HG02870 (cell line): ENCODE data around the gene GDF2.

Experiments used
- ATAC-seq: cut with Tn5 transposase; IDR thresholded peaks from one replicate; pipeline ENCODE4 v1.9.1; 2021; ENCODE audit warnings: mild to moderate bottlenecking, moderate library complexity; ENCODE audit not compliant: unreplicated experiment

GDF2 gene

GRCh38 chr10:47322300-47323061 lies at the start of gene GDF2:
Gene GDF2 (plus strand): TSS chr10:47322454. CDS start chr10:47322669, 215 bp downstream.
- no peak for ATAC-seq

GRCh38 chr10:47276071-47276470 lies 46.2 kb upstream of the GDF2 start:
- no peak for ATAC-seq

GRCh38 chr10:47276576-47277351 lies 45.5 kb upstream of the GDF2 start:
- no peak for ATAC-seq

- ATAC-seq = no peak
These were observed 44.7 kb upstream of the GDF2 start for GRCh38 chr10:47277352-47278151.

- ATAC-seq = no peak
These were observed 44.1 kb upstream of the GDF2 start for GRCh38 chr10:47278152-47278473.

GRCh38 chr10:47278720-47279119 lies 43.5 kb upstream of the GDF2 start:
- no peak for ATAC-seq

GRCh38 chr10:47279276-47279675 lies 43.0 kb upstream of the GDF2 start:
- ATAC-seq = no peak

- no peak for ATAC-seq
These were observed 40.1 kb upstream of the GDF2 start for GRCh38 chr10:47282005-47282656.

GRCh38 chr10:47282657-47283018 lies 39.6 kb upstream of the GDF2 start:
- no peak for ATAC-seq

- no peak for ATAC-seq
These were observed 39.1 kb upstream of the GDF2 start for GRCh38 chr10:47283101-47283630.

GRCh38 chr10:47283848-47284247 lies 38.4 kb upstream of the GDF2 start:
- no peak for ATAC-seq

GRCh38 chr10:47285381-47286115 lies 36.7 kb upstream of the GDF2 start:
- ATAC-seq = no peak

GRCh38 chr10:47286116-47286505 lies 36.1 kb upstream of the GDF2 start:
- no peak for ATAC-seq

- ATAC-seq = no peak
These were observed 35.5 kb upstream of the GDF2 start for GRCh38 chr10:47286591-47287315.

- no peak for ATAC-seq
These were observed 34.9 kb upstream of the GDF2 start for GRCh38 chr10:47287365-47287802.

GRCh38 chr10:47287805-47288204 lies 34.4 kb upstream of the GDF2 start:
- ATAC-seq = no peak

- no peak for ATAC-seq
These were observed 34.0 kb upstream of the GDF2 start for GRCh38 chr10:47288236-47288635.

GRCh38 chr10:47288916-47289495 lies 33.2 kb upstream of the GDF2 start:
- ATAC-seq = no peak

GRCh38 chr10:47289921-47290320 lies 32.3 kb upstream of the GDF2 start:
- no peak for ATAC-seq
